ENCODE data around the gene TIMM10.

DNA sequence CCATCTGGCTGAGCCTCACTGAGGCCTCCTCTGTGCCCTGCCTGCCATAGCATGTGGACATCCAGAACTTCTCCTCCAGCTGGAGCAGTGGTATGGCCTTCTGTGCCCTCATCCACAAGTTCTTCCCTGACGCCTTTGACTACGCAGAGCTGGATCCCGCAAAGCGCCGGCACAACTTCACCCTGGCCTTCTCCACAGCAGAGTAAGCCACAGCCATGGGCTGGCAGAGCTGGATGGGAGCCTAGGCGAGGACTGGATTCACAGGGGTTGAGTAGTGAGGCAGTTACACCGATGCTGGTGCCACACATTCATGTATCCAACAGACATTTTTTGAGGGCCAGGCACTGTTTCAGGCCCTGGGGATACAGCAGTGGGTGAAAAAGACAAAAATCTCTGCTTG is 15.9 kb upstream of the TIMM10 start:
- TF ChIP-seq POLR2A (IDR thresholded peaks at IDR 0.05): no peak
- TF ChIP-seq, protein P1, sequence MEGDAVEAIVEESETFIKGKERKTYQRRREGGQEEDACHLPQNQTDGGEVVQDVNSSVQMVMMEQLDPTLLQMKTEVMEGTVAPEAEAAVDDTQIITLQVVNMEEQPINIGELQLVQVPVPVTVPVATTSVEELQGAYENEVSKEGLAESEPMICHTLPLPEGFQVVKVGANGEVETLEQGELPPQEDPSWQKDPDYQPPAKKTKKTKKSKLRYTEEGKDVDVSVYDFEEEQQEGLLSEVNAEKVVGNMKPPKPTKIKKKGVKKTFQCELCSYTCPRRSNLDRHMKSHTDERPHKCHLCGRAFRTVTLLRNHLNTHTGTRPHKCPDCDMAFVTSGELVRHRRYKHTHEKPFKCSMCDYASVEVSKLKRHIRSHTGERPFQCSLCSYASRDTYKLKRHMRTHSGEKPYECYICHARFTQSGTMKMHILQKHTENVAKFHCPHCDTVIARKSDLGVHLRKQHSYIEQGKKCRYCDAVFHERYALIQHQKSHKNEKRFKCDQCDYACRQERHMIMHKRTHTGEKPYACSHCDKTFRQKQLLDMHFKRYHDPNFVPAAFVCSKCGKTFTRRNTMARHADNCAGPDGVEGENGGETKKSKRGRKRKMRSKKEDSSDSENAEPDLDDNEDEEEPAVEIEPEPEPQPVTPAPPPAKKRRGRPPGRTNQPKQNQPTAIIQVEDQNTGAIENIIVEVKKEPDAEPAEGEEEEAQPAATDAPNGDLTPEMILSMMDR (IDR thresholded peaks at IDR 0.05): no peak
